Liver (tissue), 9 donors: ENCODE data around the gene SYDE2. TPM values are rescaled to one million over a fixed set of nuclear protein-coding genes. Genes with fewer than 3 reads are reported as not detected.
A peak's percentile ranks its signal among the peaks of the same experiment; 100 is the strongest.

Experiments used
- DNase-seq: peaks from one replicate; pipeline ENCODE4 v3.0.0-alpha.2; 2017; ENCODE audit warnings: low spot score
- H3K27ac ChIP-seq, 2 donors: one replicate each; pipeline ENCODE4 v1.7.0; 2013; ENCODE audit warnings: inconsistent platforms in 2 of 2, low read length in 2 of 2, control low read depth in 1 of 2, low read depth in 1 of 2, mild to moderate bottlenecking in 1 of 2
- H3K27me3 ChIP-seq, 4 donors: one replicate each; pipeline versions ENCODE4 v1.6.1 to v1.7.0; 2013; ENCODE audit warnings: low read length in 3 of 4, inconsistent platforms in 1 of 4, mild to moderate bottlenecking in 1 of 4, moderate library complexity in 1 of 4; ENCODE audit not compliant: control insufficient read depth in 4 of 4, insufficient read depth in 4 of 4
- H3K36me3 ChIP-seq, 4 donors: one replicate each; pipeline versions ENCODE4 v1.6.1 to v1.7.0; 2013; ENCODE audit warnings: low read length in 3 of 4, mild to moderate bottlenecking in 3 of 4, low read depth in 1 of 4, moderate library complexity in 1 of 4; ENCODE audit not compliant: control insufficient read depth in 4 of 4, insufficient read depth in 3 of 4
- H3K4me1 ChIP-seq, 4 donors: one replicate each; pipeline versions ENCODE4 v1.6.1 to v1.7.0; 2013; ENCODE audit warnings: low read length in 3 of 4, mild to moderate bottlenecking in 3 of 4, moderate library complexity in 1 of 4; ENCODE audit not compliant: control insufficient read depth in 4 of 4, insufficient read depth in 4 of 4
- H3K4me3 ChIP-seq, 3 donors: one replicate each; pipeline versions ENCODE4 v1.6.1 to v1.7.0; 2013; ENCODE audit warnings: low read length in 3 of 3, control low read depth in 1 of 3, low read depth in 1 of 3, mild to moderate bottlenecking in 1 of 3
- H3K9ac ChIP-seq, 2 donors: one replicate each; pipeline ENCODE4 v1.7.0; 2013; ENCODE audit warnings: low read length in 2 of 2, mild to moderate bottlenecking in 2 of 2, moderate library complexity in 2 of 2, control low read depth in 1 of 2, low read depth in 1 of 2
- H3K9me3 ChIP-seq, 4 donors: one replicate each; pipeline versions ENCODE4 v1.6.1 to v1.7.0; 2013; ENCODE audit warnings: low read length in 3 of 4; ENCODE audit not compliant: control insufficient read depth in 4 of 4
- ATF3 ChIP-seq: IDR thresholded peaks from 2 replicates; pipeline ENCODE4 v1.6.1; 2016; ENCODE audit warnings: antibody characterized with exemption
- FOXA1 ChIP-seq: IDR thresholded peaks from 2 replicates; pipeline ENCODE4 v1.6.1; 2016; ENCODE audit warnings: antibody characterized with exemption
- GABPA ChIP-seq, 2 donors: IDR thresholded peaks in 1 of 2; conservative IDR thresholded peaks in 1 of 2; 2 replicates each; pipeline ENCODE4 v1.6.1; 2016; ENCODE audit warnings: antibody characterized with exemption in 2 of 2, mild to moderate bottlenecking in 1 of 2, moderate library complexity in 1 of 2
- HNF4A ChIP-seq, 2 donors: conservative IDR thresholded peaks; 2 replicates each; pipeline ENCODE4 v1.6.1; 2016; ENCODE audit warnings: antibody characterized with exemption in 2 of 2, mild to moderate bottlenecking in 2 of 2
- HNF4G ChIP-seq: IDR thresholded peaks from 2 replicates; pipeline ENCODE4 v1.6.1; 2016; ENCODE audit warnings: antibody characterized with exemption
- JUND ChIP-seq, 2 donors: IDR thresholded peaks; 2 replicates each; pipeline ENCODE4 v1.6.1; 2016; ENCODE audit warnings: antibody characterized with exemption in 2 of 2
- RAD21 ChIP-seq, 2 donors: IDR thresholded peaks; 2 replicates each; pipeline ENCODE4 v1.6.1; 2016; ENCODE audit warnings: antibody characterized with exemption in 2 of 2, mild to moderate bottlenecking in 2 of 2
- REST ChIP-seq: IDR thresholded peaks from 2 replicates; pipeline ENCODE4 v1.6.1; 2016; ENCODE audit warnings: antibody characterized with exemption, mild to moderate bottlenecking
- RXRA ChIP-seq, 2 donors: IDR thresholded peaks; 2 replicates each; pipeline ENCODE4 v1.6.1; 2017 to 2018; ENCODE audit warnings: antibody characterized with exemption in 2 of 2, mild to moderate bottlenecking in 1 of 2
- SP1 ChIP-seq: IDR thresholded peaks from 2 replicates; pipeline ENCODE4 v1.6.1; 2018; ENCODE audit warnings: antibody characterized with exemption, mild to moderate bottlenecking
- TAF1 ChIP-seq: conservative IDR thresholded peaks from 2 replicates; pipeline ENCODE4 v1.6.1; 2016; ENCODE audit warnings: antibody characterized with exemption, mild to moderate bottlenecking
- YY1 ChIP-seq: IDR thresholded peaks from 2 replicates; pipeline ENCODE4 v1.6.1; 2016; ENCODE audit warnings: antibody characterized with exemption, mild to moderate bottlenecking
- WGBS: extraction: QIAGEN DNeasy Blood & Tissue Kit; methylation state at CpG from one replicate; pipeline ENCODE4 v1.1.7; 2013; 5-methylcytosine and 5-hydroxymethylcytosine counted together
- polyA plus RNA-seq, 2 donors: library from polyadenylated mRNA; stranded (reverse) in 1 of 2; unstranded in 1 of 2; fragments of 200-250 nt in 1 of 2; fragments of >200 nt in 1 of 2; fragmentation: Nextera tagmentation in 1 of 2; extraction: Ambion mirVana in 1 of 2; gene quantifications; one replicate each; pipeline versions ENCODE4 v1.2.1 to v1.2.3, GENCODE V29; 2013 to 2015
- total RNA-seq, 2 donors: library from RNA; depleted of rRNA; stranded (reverse); fragments of >200 nt; gene quantifications; one replicate each; pipeline ENCODE4 v1.2.3, GENCODE V29; 2014
- donor health status: healthy.
- donor health status: healthy.
- donor health status: healthy.
- donor health status: healthy.
- donor health status: healthy.

The SYDE2 gene
- total and polyA plus RNA-seq, 4 donors: 1.3 to 11.5 (median 3.7) TPM

- TF ChIP-seq REST (peak; percentile 84), FOXA1 (peak; percentile 87), GABPA (IDR thresholded peaks at IDR 0.05 in 1 of 2, conservative IDR thresholded peaks at IDR 0.05 in 1 of 2) (peak in 1 of 2 donors; percentile 73), HNF4A (conservative IDR thresholded peaks at IDR 0.05) (peak; percentile 90 to 92), JUND (IDR thresholded peaks at IDR 0.05) (peak; percentile 59 to 76), HNF4G (peak; percentile 38), YY1 (peak; percentile 95)
Measured at GRCh38 chr1:85137660-85138059, 63.2 kb downstream of the SYDE2 start (continued).

- DNase-seq: no peak
- Histone ChIP-seq H3K4me3 (no peak overlapping the region), H3K36me3 (no peaks in the 10 kb centered on the region), H3K9ac (no peak overlapping the region), H3K27ac (no peak overlapping the region), H3K9me3 (no peaks in the 10 kb centered on the region), H3K27me3 (no peaks in the 10 kb centered on the region), H3K4me1 (peaks cover 0 to 33% (median 30%) of the 10 kb centered on the region in 4 donors)
- TF ChIP-seq YY1 (peak; percentile 8), REST (no peak)
- WGBS: 92% methylated on average over 1 of the region's 1 CpG
Measured at GRCh38 chr1:85135392-85135798, 65.4 kb downstream of the SYDE2 start.

GRCh38 chr1:85134583-85135391 is 66.0 kb downstream of the SYDE2 start:
- Histone ChIP-seq H3K9me3 (no peaks in the 10 kb centered on the region), H3K9ac (no peak overlapping the region), H3K4me3 (no peak overlapping the region), H3K27ac (no peak overlapping the region), H3K36me3 (no peaks in the 10 kb centered on the region), H3K27me3 (no peaks in the 10 kb centered on the region), H3K4me1 (peaks cover 0 to 33% (median 30%) of the 10 kb centered on the region in 4 donors)
- no peak for DNase-seq
- WGBS: 60% methylated on average over 3 of the region's 3 CpGs
- TF ChIP-seq ATF3 (peak; percentile 86), HNF4A (conservative IDR thresholded peaks at IDR 0.05) (peak; percentile 39 to 58), RXRA (IDR thresholded peaks at IDR 0.05) (peak; percentile 35 to 39), SP1 (peak; percentile 38), TAF1 (no peak), RAD21 (IDR thresholded peaks at IDR 0.05) (no peak), YY1 (peak; percentile 28), GABPA (IDR thresholded peaks at IDR 0.05 in 1 of 2, conservative IDR thresholded peaks at IDR 0.05 in 1 of 2) (no peak), FOXA1 (no peak), JUND (IDR thresholded peaks at IDR 0.05) (peak in 1 of 2 donors; percentile 70)
